CD4-positive, alpha-beta T cell treated with Interleukin-12 subunit alpha and Interleukin-12 subunit beta, for 1 hour (primary cell): ENCODE results near the gene DCC.

ENCODE experiments used
- DNase-seq: peaks from one replicate; pipeline ENCODE4 v3.0.0-alpha.2; 2020

The DCC gene

GRCh38 chr18:52339891-52340371, at the start of gene DCC:
Gene DCC, plus strand, starts transcription at chr18:52340197. Its CDS starts 591 bp downstream, at chr18:52340788.
- no peak for DNase-seq

- DNase-seq, result no peak
Measured at GRCh38 chr18:52310651-52311050, 29.3 kb upstream of the DCC start.

- DNase-seq, result no peak
Measured at GRCh38 chr18:52311331-52311730, 28.7 kb upstream of the DCC start.

GRCh38 chr18:52312346-52312745, 27.7 kb upstream of the DCC start:
- no peak for DNase-seq

- DNase-seq, result no peak
Measured at GRCh38 chr18:52313213-52313612, 26.8 kb upstream of the DCC start.

GRCh38 chr18:52319424-52319983, 20.5 kb upstream of the DCC start:
- DNase-seq, result no peak

- DNase-seq, result no peak
Measured at GRCh38 chr18:52322307-52322706, 17.7 kb upstream of the DCC start.

- DNase-seq, result no peak
Measured at GRCh38 chr18:52323802-52324201, 16.2 kb upstream of the DCC start.

GRCh38 chr18:52325997-52326396, 14.0 kb upstream of the DCC start:
- no peak for DNase-seq

- no peak for DNase-seq
Measured at GRCh38 chr18:52333860-52334259, 6.1 kb upstream of the DCC start.

GRCh38 chr18:52334307-52334706, 5.7 kb upstream of the DCC start:
- DNase-seq, result no peak

- no peak for DNase-seq
Measured at GRCh38 chr18:52334896-52335295, 5.1 kb upstream of the DCC start.

- no peak for DNase-seq
Measured at GRCh38 chr18:52337276-52337675, 2.7 kb upstream of the DCC start.

- DNase-seq, result no peak
Measured at GRCh38 chr18:52340406-52341102, 557 bp downstream of the DCC start.

GRCh38 chr18:52341103-52341432, 1.1 kb downstream of the DCC start:
- DNase-seq, result no peak

- DNase-seq, result no peak
Measured at GRCh38 chr18:52341608-52342381, 1.8 kb downstream of the DCC start.

- DNase-seq, result no peak
Measured at GRCh38 chr18:52342456-52342855, 2.5 kb downstream of the DCC start.

GRCh38 chr18:52343138-52343537, 3.1 kb downstream of the DCC start:
- no peak for DNase-seq

GRCh38 chr18:52343731-52344340, 3.8 kb downstream of the DCC start:
- DNase-seq, result no peak

- DNase-seq, result no peak
Measured at GRCh38 chr18:52344881-52345280, 4.9 kb downstream of the DCC start.

- no peak for DNase-seq
Measured at GRCh38 chr18:52345428-52345827, 5.4 kb downstream of the DCC start.

GRCh38 chr18:52348209-52348608, 8.2 kb downstream of the DCC start:
- DNase-seq, result no peak

- DNase-seq, result no peak
Measured at GRCh38 chr18:52349498-52349897, 9.5 kb downstream of the DCC start.

- DNase-seq, result no peak
Measured at GRCh38 chr18:52352920-52353319, 12.9 kb downstream of the DCC start.
